HG03135 (cell line): ENCODE measurements around the gene FAM50A.

ENCODE experiments used
- ATAC-seq: cut with Tn5 transposase; IDR thresholded peaks from one replicate; pipeline ENCODE4 v1.9.1; 2021; ENCODE audit warnings: mild to moderate bottlenecking, moderate library complexity; ENCODE audit not compliant: unreplicated experiment

Gene FAM50A

GRCh38 chrX:154463611-154464220 lies 19.8 kb downstream of the FAM50A start:
- ATAC-seq: no peak

GRCh38 chrX:154464806-154465365 lies 20.9 kb downstream of the FAM50A start:
- ATAC-seq: no peak

- ATAC-seq: no peak
Measured at GRCh38 chrX:154465601-154466000, 21.7 kb downstream of the FAM50A start.

GRCh38 chrX:154466036-154466435 lies 22.1 kb downstream of the FAM50A start:
- ATAC-seq: no peak

- ATAC-seq: no peak
Measured at GRCh38 chrX:154466907-154467306, 23.0 kb downstream of the FAM50A start.

- no peak for ATAC-seq
Measured at GRCh38 chrX:154467556-154467955, 23.6 kb downstream of the FAM50A start.

- ATAC-seq: no peak
Measured at GRCh38 chrX:154468217-154468616, 24.3 kb downstream of the FAM50A start.

GRCh38 chrX:154469114-154469513 lies 25.2 kb downstream of the FAM50A start:
- ATAC-seq: no peak

GRCh38 chrX:154469880-154470279 lies 25.9 kb downstream of the FAM50A start:
- no peak for ATAC-seq

GRCh38 chrX:154470434-154470833 lies 26.5 kb downstream of the FAM50A start:
- ATAC-seq: no peak

- ATAC-seq: no peak
Measured at GRCh38 chrX:154470914-154471568, 27.1 kb downstream of the FAM50A start.

- no peak for ATAC-seq
Measured at GRCh38 chrX:154471839-154472684, 28.1 kb downstream of the FAM50A start.

GRCh38 chrX:154472685-154473632 lies 29.0 kb downstream of the FAM50A start:
- ATAC-seq: no peak

- ATAC-seq: no peak
Measured at GRCh38 chrX:154473683-154474082, 29.7 kb downstream of the FAM50A start.

- ATAC-seq: no peak
Measured at GRCh38 chrX:154476821-154477220, 32.9 kb downstream of the FAM50A start.

- peak; percentile 4 for ATAC-seq
Measured at GRCh38 chrX:154477891-154478477, 34.0 kb downstream of the FAM50A start.

GRCh38 chrX:154478728-154479622 lies 35.0 kb downstream of the FAM50A start, which contains the start of gene LAGE3:
TSS of gene LAGE3 (minus strand) at chrX:154479281. CDS start at chrX:154478915, 366 bp downstream.
- ATAC-seq: peak; percentile 80

GRCh38 chrX:154481195-154481594 lies 37.3 kb downstream of the FAM50A start:
- no peak for ATAC-seq
